ES-I3 (cell line): ENCODE data around the gene HRG.
"Not testable (repeated sequence)": the region's sequence is repeated elsewhere in the genome, so short reads cannot be mapped to it uniquely, and the experiment has no call there.

Experiments used
- H3K36me3 ChIP-seq: 2 replicates; pipeline ENCODE4 v1.6.1; 2013; ENCODE audit warnings: mild to moderate bottlenecking, low read length, control low read depth, moderate library complexity; ENCODE audit not compliant: insufficient read depth
- H3K4me1 ChIP-seq: 2 replicates; pipeline ENCODE4 v1.6.1; 2013; ENCODE audit warnings: mild to moderate bottlenecking, control low read depth, low read length; ENCODE audit not compliant: insufficient read depth
- H3K9ac ChIP-seq: 2 replicates; pipeline ENCODE4 v1.6.1; 2013; ENCODE audit warnings: low read depth, mild to moderate bottlenecking, low read length, moderate library complexity
- H3K9me3 ChIP-seq: 2 replicates; pipeline ENCODE4 v1.6.1; 2013; ENCODE audit warnings: mild to moderate bottlenecking, low read length, moderate library complexity; ENCODE audit not compliant: control insufficient read depth, insufficient read depth

The HRG gene

DNA sequence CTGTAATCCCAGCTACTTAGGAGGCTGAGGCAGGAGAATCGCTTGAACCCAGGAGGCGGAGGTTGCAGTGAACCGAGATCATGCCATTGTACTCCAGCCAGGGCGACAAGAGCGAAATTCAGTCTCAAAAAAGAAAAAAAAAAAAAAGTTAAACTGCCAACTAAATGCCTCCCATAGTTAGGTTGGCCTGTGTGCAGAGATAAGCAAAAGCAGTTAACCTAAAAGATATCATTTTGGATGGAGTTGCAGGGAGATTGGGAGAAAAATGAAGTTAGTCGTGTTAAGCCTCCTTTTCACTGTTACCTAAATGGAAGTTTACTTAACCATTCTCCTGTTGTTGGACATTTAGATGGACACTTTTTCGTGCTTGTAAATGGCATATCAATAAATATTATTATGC lies 37.1 kb upstream of the HRG start:
- Histone ChIP-seq H3K9ac (no peak overlapping the region), H3K36me3 (peaks cover 4% of the 10 kb centered on the region; the same call in 1 of the 2 replicates), H3K4me1 (no peaks in the 10 kb centered on the region), H3K9me3 (no peaks in the 10 kb centered on the region)

DNA sequence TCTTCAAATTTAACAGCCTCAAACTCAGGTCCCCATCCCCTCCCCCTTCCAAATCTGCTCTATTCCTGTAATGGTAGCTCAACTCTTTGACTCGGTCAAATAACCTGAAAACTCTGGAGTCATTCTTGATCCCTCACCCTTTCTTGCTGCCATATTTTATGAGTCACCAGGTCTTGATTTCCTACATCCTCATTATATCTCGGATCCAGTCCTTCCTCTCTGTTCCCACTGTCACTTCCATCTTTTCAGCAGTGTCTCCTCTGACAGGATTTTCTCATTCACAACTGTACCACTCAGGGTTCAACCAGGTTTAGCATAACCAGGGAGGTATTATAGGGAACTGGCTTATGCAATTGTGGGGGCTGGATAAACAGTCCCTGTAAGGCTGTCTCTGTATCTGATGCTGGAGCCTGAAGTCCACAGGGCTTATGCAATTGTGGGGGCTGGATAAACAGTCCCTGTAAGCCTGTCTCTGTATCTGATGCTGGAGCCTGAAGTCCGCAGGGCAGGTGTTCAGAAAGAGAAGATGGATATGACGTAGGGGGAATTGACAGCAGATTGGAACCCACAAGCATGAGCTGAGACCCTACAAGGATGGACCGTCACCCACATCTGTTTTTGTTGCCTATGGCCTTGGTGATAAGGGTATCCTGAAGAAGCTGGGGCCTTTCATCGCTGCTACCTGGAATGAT lies 34.7 kb upstream of the HRG start:
- H3K36me3 ChIP-seq = peaks cover 4% of the 10 kb centered on the region; the same call in 1 of the 2 replicates
- H3K4me1 ChIP-seq = no peaks in the 10 kb centered on the region
- no peaks in the 10 kb centered on the region for H3K9me3 ChIP-seq
- H3K9ac ChIP-seq = no peak overlapping the region

DNA sequence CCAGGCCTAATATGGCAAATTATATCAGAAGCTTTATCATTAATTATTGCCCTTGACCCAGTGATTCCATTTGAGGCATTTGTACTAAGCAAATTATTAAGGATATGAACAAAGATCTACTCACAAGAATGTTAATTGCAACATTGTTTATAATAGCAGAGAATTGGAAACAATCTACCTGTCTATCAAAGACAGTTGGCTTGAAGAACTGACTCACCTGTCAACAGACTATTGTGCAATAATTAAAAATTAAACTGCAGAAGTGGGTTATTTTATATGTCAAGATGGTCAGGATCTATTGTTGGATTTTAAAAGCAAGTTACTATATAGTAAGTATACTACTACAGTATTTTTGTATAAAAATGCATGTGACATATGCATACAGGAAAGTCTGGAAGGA lies 32.3 kb upstream of the HRG start:
- no peaks in the 10 kb centered on the region for H3K4me1 ChIP-seq
- no peak overlapping the region for H3K9ac ChIP-seq
- H3K36me3 ChIP-seq = no peaks in the 10 kb centered on the region
- H3K9me3 ChIP-seq = no peaks in the 10 kb centered on the region

DNA sequence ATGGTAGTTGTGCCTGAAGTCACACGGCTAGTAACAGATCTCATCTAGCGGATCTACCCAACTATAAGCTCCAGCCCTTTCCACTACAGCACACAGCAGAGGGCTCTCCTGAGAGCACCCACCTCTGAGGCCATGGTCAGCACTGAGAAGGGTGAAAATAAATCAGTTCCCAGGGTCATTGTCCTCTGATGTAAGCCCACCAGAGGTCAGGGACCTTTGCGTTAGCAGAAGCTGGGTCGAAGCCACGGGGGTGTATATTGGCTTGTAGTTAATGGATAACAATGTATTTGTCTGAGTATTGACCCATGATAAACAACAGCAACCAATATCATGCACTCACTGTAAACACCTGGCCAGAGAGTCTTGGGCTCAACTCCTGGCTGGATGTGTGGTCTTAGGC lies 31.6 kb upstream of the HRG start:
- not testable (repeated sequence) for H3K4me1 ChIP-seq, H3K9me3 ChIP-seq, H3K36me3 ChIP-seq, H3K9ac ChIP-seq

DNA sequence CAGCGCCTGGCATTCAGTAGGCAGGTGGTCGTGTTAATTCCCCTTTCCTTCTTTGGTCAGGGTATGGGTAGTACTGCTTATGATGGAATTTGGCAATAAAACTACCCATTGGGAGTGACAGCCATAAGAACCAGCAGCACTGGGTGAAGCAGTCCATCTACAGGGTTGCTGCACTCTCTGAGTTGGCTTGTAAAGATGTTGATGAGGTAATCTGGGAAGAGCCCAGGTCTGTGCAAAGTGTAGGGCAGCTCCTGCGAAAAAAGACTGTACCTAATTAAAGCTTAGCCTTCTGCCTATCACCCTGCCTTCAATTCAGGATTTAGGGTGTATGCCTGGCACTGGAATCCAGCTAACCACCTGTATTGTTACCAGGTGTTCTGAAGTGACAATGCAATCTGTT lies 30.3 kb upstream of the HRG start:
- Histone ChIP-seq H3K36me3 (no peaks in the 10 kb centered on the region), H3K9me3 (no peaks in the 10 kb centered on the region), H3K4me1 (peaks cover 4% of the 10 kb centered on the region; the same call in 1 of the 2 replicates), H3K9ac (no peak overlapping the region)

DNA sequence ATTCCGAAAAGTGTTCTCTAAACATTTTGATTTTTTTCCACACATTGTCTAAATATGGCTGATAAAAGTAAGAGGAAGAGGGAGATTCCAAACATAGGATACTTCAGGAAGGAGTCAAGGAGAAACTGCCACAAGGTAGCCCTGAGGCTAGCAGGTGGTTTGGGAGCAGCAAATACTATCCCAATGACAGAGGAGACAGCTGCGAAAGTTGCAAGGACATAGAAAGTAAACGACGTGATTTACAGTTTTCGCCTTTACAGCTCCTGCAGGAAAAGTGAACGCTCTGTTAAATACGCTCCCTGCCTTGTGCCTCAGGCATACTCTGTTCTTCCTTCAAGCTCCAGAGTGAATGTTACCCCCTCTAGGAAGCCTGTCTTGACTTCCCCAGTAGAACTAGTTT lies 29.3 kb upstream of the HRG start:
- Histone ChIP-seq H3K4me1 (peaks cover 9% of the 10 kb centered on the region; the same call in 1 of the 2 replicates), H3K9ac (no peak overlapping the region), H3K36me3 (no peaks in the 10 kb centered on the region), H3K9me3 (no peaks in the 10 kb centered on the region)

DNA sequence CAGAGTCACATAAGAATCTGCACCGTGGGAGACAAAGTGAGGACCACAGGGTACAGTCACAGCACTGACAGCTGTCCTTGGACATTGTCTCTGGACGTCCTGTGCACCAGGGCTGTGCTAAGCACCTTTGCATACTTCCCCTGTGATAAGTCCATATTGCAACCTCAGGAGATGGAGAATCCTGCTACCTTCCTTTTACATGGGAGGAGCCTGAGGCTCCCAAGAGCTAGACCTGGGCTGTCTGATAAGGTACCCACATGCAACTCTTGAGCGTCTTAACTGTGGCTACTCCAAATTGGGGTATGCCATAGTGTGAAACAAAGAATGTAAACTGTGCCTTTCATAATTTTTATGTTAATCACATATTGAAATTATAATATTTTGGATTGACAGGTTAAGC lies 28.1 kb upstream of the HRG start:
- Histone ChIP-seq H3K4me1 (peaks cover 10% of the 10 kb centered on the region; the same call in 1 of the 2 replicates), H3K36me3 (no peaks in the 10 kb centered on the region), H3K9me3 (no peaks in the 10 kb centered on the region), H3K9ac (no peak overlapping the region)

DNA sequence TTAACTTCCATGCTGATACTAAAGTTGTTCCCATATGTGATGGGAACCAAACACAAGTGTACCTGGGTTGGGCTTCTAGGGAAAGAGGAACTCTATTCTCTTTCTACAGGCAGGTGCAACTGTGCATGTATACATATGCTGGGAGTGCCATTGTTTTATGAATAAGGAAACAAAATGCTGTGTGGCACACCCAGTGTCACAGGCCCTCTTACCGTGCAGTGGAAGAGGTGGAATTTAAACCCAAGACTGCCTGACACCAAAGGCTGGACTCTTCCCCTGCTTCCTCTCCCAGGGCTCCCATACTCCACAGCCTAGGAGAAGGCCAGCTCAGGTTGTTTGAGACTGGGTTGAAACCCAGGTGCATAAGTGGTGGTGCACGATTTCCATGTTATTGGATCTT lies 27.6 kb upstream of the HRG start:
- H3K9ac ChIP-seq = no peak overlapping the region
- H3K9me3 ChIP-seq = no peaks in the 10 kb centered on the region
- H3K36me3 ChIP-seq = no peaks in the 10 kb centered on the region
- peaks cover 16% of the 10 kb centered on the region for H3K4me1 ChIP-seq

DNA sequence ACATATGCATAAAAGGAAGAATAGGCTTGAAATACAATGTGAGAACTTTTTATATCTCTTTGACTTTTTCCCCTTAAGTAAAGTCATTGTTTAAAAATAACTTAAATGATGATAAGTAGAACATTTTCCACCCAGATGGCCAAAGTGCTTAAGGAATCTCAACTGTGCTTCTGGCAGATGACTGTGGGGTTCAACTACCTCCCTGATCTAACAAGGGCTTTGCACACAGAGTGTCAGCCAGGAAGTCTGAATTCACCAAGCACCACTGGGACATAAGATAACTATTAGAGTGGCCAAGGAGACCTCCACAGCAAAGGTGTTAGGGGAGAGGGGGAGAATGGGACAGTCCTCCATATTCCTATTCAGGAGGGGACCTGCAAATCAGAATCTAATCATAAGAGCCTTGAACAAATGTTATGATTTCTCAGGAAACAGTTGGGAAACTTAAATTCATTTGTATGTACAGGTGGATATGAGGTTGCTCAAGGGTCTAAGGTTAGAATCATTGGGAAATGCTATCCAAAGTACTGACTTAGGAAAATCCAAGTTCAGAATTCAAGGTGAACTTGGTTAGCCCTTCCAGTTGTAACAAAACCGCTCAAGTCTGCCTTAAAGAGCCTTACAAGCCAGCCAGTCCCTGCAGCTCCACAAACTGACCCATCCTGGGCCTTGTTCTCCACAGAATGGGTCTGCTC lies 25.9 kb upstream of the HRG start, which contains the start of gene FETUB:
TSS of gene FETUB (plus strand) at position 622 of the 695 bp plus-strand sequence. CDS start at position 684, 62 bp downstream.
- H3K9me3 ChIP-seq = no peaks in the 10 kb centered on the region
- H3K36me3 ChIP-seq = no peaks in the 10 kb centered on the region
- H3K4me1 ChIP-seq = peaks cover 23% of the 10 kb centered on the region
- no peak within 1 kb of the TSS for H3K9ac ChIP-seq

DNA sequence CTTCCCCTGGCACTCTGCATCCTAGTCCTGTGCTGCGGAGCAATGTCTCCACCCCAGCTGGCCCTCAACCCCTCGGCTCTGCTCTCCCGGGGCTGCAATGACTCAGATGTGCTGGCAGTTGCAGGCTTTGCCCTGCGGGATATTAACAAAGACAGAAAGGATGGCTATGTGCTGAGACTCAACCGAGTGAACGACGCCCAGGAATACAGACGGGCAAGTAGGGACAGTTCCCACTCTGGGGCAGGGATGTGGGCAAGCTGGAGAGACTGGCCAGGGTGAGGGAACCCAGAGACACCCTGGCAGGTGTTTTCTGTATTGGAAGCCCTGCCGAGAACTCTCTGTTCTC lies 25.4 kb upstream of the HRG start:
- peaks cover 23% of the 10 kb centered on the region for H3K4me1 ChIP-seq
- no peak overlapping the region for H3K9ac ChIP-seq
- H3K9me3 ChIP-seq = no peaks in the 10 kb centered on the region

DNA sequence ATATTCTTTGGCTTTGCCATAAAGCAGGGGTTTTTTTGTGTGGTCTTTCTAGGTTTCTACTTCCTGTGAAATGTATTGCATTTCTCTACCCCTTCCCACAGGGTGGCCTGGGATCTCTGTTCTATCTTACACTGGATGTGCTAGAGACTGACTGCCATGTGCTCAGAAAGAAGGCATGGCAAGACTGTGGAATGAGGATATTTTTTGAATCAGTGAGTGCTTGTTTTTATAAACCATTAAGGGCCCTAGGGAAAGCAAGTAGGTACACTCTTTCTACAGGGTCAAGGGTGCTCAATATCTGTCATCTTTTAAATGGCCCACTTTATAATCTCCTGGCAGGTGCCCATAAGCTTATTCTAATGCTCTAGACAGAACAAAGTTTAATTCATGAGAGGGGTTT lies 24.9 kb upstream of the HRG start:
- Histone ChIP-seq H3K9me3 (no peaks in the 10 kb centered on the region), H3K9ac (no peak overlapping the region), H3K36me3 (no peaks in the 10 kb centered on the region), H3K4me1 (peaks cover 23% of the 10 kb centered on the region)

More for the DNA sequence above, 25.4 kb upstream of the HRG start:
- H3K36me3 ChIP-seq = no peaks in the 10 kb centered on the region

DNA sequence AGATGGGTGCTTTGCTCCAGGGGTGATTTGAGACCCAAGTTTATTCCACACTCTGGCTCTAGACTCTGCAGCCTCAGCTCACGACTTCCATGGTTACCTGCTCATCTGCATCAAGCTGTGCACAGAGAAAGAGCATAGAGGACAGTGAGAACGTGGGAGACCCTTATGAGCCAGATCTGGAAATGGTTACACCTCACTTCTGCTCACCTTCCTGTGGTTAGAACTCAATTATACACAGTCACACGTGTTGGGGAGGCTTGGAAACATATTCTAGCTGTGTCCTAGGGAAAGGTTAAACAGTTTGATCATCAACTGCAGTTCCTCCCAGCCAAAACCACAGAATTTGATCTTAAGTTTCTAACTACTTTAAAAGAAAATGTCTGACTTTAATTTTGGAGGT lies 23.8 kb upstream of the HRG start:
- H3K9me3 ChIP-seq = no peaks in the 10 kb centered on the region
- peaks cover 23% of the 10 kb centered on the region for H3K4me1 ChIP-seq
- no peaks in the 10 kb centered on the region for H3K36me3 ChIP-seq
- H3K9ac ChIP-seq = no peak overlapping the region

DNA sequence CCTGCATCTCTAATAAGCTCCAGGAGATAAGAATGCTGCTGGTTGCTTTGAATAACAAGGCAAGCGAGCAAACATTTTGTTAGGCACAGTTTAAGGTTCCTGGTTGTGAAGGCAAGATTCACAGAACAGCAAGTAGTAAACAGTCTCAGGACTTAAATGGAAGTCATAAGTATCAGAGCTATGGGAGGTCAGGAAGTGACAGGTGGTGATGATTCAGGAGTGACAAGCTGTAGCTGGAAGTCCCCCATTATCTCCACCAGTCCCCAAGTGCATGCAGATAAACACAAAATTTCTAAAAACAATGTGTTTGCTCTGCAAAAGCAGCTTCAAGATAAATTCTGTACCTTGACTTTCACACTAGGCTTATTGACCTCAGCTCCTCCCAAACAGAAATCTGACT lies 22.3 kb upstream of the HRG start:
- no peaks in the 10 kb centered on the region for H3K9me3 ChIP-seq
- no peak overlapping the region for H3K9ac ChIP-seq
- H3K36me3 ChIP-seq = no peaks in the 10 kb centered on the region
- H3K4me1 ChIP-seq = peaks cover 23% of the 10 kb centered on the region

DNA sequence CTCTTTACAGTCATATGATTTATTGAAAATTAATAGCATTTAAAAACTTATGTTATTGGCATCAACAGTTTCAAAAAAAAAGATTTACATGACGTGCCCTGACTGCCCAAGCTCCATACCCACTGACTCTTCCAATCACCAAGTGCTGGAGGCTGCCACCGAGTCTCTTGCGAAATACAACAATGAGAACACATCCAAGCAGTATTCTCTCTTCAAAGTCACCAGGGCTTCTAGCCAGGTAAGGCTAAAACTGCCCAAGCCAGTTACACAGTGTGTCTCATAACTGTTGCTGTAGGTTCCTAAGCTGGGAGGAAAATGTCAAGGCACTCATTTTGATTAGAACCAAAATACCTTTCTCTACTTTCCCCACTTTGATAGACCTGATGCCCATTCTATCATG lies 21.1 kb upstream of the HRG start:
- H3K9ac ChIP-seq = no peak overlapping the region
- peaks cover 23% of the 10 kb centered on the region for H3K4me1 ChIP-seq
- no peaks in the 10 kb centered on the region for H3K9me3 ChIP-seq
- H3K36me3 ChIP-seq = no peaks in the 10 kb centered on the region

DNA sequence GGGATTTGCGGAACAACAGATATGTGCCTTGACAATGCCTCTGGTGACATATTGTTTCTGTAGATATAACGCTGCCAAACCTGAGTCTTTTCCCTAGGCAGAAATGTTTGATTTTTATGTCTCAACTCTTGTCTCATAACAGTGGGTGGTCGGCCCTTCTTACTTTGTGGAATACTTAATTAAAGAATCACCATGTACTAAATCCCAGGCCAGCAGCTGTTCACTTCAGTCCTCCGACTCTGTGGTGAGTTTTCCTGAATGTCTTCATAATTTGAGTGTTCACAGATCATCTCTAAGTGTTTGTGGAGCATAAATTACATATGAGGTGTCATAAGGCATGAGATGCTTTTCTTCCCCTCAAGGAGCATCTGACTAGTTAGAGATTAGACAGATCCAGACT lies 19.7 kb upstream of the HRG start:
- Histone ChIP-seq H3K36me3 (no peaks in the 10 kb centered on the region), H3K9ac (no peak overlapping the region), H3K9me3 (no peaks in the 10 kb centered on the region), H3K4me1 (peaks cover 14% of the 10 kb centered on the region)
